ENCODE results near the gene WNT16.
"Not testable (repeated sequence)": the region's sequence is repeated elsewhere in the genome, so short reads cannot be mapped to it uniquely, and the experiment has no call there.

Gene WNT16

DNA sequence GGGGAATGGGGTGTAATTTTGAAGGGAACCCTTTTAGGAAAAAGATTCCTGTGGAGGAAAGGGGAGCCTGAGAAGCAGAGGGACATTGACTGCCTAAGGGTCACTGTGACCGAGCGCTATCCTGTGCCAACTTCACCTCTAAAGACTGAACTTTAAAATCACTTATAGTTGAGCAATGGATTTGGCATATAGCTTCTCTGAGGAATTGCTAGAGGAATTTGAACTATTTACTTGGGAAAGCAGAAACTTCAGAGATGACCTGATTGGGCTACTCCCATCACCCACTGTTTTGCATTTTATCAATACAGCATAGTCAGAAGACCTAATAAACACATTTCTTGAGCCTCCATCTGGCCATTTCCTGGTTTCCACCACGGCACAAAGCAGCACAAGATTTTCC, 23.7 kb upstream of the WNT16 start:
- FAIRE-seq (no peak), DNase-seq (ENCODE audit: insufficient read length, low spot score) (no peak)

DNA sequence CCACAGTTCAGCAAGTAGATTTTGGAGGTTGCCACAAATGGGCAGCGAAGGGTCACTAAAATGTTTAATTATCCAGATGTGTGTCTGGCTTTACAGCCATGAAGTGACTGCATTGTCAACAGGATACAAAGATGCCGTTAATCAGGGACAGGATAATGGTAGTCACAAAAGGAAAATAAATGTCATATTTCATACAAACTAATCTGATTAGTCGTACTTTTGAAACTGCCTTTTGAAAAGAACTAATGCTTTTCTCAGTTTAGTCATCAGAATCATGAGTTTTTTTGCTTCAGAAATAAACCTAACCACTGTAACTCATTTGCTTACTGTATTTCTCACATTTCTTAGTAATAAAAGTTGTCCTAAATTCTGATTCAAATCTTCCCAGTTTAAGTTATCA, 22.2 kb upstream of the WNT16 start:
- no peak for FAIRE-seq
- no peak for DNase-seq (ENCODE audit: insufficient read length, low spot score)

DNA sequence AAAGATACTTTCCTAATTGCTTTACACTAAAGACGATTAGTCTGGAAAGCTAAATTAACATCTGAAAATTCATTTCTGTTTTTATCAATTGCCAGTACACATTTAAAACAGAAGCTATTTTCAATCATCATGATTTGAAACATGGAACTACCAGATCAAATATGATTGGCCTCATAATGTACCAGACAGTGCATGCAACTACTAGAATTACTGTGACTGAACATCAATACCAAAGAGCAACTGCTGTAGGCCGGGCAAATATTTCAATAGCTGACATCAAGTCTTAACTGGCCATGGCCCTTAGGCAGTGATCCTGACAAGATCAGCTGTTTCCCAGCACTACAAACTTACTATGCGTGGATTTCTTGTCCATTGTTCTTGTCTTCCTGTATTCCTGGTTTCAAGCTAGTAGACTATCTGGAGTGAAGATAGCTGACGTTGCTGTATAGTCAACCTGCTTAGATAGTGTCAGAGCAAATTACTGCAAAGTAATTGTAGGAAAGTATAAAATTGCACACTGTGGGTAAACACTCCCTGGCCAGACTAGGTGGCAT, 21.7 kb upstream of the WNT16 start:
- no peak for FAIRE-seq

DNA sequence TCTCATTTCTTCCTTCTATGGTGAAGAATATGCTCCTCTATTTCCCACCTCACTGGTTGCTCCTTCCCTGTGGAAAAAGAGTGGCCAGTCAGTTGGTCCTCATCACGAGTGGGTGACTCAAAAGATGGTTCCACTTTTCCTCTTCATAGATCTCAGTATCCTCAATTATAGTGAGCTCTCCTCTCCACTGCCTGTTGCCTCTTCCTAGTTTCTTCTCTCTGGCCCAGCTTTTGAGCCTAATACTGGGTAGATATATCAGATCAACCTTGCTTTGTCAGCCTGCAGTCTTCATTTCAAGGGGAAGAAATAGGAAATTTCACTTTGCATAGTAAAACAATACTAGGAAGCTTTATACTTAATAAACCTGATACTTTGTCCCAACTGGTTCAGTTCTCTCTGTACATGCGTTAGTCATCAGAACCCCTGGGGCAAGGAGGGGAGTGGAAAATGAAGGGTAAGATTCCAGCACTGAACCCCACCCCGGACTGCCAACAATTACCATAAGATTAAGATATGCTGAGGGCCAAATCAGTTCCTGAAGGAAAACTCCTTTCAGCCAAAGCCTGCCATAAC, 15.5 kb upstream of the WNT16 start:
- DNase-seq (ENCODE audit: insufficient read length, low spot score) (no peak), FAIRE-seq (no peak)

More for the DNA sequence above, 21.7 kb upstream of the WNT16 start:
- DNase-seq (ENCODE audit: insufficient read length, low spot score), result no peak

DNA sequence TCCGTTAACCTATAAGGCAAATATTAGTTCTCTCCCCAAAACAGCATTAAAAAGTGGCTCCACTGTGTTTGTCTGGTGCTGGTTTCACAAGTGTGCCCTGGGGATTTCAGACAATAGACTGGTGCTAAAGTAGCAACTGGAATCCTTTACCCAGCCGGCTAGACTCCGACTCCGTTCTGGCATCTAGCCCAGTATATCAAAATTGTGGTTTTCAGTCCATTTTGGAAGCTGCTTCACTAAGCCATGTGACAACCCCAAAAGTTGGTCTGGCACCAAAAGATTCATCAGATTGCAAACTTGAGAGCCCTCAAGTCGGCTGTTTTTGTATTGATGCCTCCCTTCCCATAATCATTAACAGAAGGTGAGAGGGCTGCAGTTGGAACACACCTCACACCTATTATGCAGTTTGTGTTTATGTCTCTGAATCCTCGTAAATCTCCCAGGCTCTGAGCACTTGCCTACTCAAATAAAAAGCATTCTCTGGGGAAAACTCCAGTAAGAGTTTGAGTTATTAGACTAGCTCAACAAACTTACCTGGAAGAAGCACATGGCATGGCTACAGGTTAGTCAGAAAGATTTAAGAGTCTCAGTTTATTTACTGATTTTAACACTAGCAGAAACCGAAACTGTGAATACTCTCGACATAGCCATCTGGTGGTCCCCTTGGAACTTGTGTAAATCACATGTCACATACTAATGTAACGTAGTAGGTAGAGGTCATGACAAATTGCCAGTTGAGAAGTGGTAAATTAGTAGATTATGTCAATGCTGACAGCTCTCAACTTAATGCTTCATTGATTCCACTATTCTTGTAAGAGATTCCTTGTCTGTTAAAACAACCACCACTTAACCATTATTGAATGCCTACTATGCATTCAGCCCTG, 14.8 kb upstream of the WNT16 start:
- FAIRE-seq, result no peak
- DNase-seq (ENCODE audit: insufficient read length, low spot score), result no peak

DNA sequence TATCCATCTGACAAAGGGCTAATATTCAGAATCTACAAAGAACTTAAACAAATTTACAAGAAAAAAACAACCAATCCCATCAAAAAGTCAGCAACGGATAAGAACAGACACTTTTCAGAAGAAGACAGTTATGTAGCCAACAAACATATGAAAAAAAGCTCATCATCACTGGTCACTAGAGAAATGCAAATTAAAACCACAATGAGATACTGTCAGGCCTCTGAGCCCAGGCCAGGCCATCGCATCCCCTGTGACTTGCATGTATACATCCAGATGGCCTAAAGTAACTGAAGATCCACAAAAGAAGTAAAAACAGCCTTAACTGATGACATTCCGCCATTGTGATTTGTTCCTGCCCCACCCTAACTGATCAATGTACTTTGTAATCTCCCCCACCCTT, 13.6 kb upstream of the WNT16 start:
- DNase-seq (ENCODE audit: insufficient read length, low spot score); FAIRE-seq: not testable (repeated sequence)

DNA sequence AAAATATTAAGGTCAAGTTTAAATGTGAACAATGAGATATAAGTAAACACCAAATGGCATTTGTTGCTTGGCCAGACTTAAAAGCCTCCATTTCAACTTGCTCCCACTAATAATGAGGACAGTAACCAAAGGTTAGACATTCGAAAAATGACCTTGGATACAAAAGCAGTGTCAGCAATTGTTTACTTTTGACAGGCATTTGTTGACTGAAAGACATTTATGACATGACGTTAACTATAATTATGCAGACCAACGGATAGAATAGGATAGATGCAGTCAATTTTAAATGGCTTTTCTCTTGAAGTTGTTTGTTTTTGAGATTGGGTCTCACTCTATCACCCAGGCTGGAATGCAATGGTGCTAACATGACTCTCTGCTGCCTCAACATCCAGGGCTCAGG, 6.3 kb upstream of the WNT16 start:
- DNase-seq (ENCODE audit: insufficient read length, low spot score) (no peak), FAIRE-seq (no peak)

DNA sequence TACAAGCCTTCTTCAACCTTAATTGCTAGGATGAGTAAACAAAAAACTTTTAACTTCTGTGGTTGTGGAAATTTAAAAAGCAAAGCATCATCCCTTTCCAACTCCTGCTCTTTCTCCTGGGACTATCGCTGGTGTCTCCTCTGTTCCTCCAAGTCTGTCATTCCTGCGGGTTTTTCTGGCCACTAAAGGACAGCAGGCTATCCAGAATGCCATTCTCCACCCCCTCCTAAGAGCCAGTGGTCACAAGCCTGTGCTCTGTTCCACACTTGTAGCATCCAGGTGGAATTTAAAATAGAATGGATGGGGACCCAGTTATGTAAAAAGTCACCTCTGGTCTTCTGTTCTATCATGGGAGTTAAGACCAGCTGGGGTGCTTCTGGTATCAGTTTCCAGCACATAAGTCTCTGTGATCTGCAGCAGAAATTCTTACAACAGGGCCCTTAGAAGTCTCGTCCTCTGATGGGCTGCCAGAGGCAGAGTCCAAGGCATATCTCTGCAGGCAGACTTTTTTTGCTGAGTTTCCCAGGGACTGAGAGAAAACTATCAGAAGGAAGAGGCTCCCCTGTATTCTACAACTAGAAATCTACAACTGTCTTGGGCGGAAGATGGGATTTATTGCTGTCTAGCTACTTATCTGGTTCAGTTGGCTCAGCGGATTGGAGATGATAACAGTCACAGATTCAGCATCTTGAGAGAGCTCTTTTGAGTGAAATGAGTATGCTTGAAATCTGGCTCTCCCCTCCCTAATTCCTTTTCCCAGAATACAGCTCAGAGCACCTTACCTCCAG, 5.1 kb upstream of the WNT16 start:
- FAIRE-seq (no peak), DNase-seq (ENCODE audit: insufficient read length, low spot score) (no peak)

DNA sequence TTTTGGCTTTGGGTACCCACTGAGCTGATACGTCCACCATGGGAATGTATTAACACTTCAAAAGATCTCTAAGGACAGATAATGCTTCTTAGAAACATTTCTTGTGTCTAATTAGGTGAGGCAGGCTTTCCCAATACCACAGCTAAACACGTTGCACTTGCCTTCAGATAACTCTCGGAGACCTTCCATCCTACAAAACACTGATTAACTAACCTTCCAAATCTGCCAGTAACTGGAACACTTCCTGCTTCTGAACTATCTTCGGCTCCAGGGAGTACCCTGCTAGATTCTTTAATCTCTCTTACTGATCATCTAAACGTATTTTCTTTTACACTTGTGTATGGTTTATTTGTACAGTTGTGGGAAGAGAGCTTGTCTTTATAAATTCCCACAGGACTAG, 1.1 kb upstream of the WNT16 start:
- FAIRE-seq (no peak), DNase-seq (ENCODE audit: insufficient read length, low spot score) (no peak)

DNA sequence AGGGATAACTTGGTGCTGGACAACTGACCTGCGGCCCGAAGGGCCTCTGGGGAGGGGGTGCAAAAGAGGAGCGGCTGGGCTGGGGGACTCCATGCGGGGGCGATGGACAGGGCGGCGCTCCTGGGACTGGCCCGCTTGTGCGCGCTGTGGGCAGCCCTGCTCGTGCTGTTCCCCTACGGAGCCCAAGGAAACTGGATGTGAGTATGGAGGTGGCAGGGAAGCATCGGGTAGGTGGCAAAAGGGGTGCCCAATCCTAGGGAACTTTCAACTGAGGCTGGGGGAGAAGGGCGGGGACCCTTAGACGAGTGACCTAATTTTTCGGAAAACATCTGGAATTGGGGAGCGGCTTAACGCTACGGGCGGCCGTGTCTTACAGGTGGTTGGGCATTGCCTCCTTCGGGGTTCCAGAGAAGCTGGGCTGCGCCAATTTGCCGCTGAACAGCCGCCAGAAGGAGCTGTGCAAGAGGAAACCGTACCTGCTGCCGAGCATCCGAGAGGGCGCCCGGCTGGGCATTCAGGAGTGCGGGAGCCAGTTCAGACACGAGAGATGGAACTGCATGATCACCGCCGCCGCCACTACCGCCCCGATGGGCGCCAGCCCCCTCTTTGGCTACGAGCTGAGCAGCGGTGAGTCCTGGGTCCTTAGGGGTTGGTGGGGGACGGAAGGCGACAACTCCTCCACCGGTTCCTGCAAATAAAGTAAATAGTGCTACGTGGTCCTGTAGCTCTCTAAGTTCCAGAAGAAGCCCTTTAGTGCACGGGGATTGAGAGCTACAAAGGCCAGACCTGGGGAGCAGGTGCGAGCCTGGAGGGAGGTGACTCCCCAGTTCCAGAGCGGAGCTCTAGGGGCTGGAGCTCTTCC, 622 bp downstream of the WNT16 start:
- no peak for DNase-seq (ENCODE audit: insufficient read length, low spot score)

DNA sequence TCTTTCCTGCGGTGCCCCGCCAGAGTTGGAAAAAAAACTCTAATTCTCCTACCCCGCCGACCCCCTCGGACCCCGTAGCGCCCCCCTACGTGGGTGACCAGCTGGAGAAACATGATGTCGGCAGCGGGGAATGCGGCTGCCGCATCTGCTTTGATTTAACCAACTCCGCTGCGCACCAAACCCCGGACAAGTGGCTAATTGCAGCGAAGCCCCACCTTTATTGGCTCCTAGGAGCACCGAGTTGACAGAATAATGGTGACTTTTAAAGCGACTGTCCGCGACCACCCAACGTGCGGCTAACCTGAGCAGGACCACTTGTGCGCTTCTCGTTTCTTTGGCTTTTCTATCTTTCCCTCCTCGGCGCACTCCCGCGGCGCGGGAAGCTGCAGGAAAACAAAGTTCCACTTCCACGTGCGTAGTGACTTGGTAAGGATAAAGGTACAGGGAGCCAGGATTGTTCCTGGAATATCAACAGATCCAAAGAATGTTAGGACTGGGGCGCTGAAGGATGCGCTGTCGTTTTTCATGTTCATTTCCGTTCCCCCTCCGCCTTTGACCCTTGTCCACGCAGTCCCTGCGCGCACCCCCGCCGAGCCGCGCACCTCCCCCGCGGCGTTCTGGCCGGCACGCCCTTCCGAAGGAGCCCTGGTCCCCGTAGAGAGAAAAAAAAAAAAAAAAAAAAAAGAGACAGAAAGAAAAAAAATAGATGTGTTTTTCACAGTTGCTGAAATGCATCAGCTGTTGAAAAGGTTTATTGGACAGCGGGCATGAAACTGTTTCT, 1.4 kb downstream of the WNT16 start:
- FAIRE-seq, result no peak

More for the DNA sequence above, 622 bp downstream of the WNT16 start:
- FAIRE-seq, result no peak

DNA sequence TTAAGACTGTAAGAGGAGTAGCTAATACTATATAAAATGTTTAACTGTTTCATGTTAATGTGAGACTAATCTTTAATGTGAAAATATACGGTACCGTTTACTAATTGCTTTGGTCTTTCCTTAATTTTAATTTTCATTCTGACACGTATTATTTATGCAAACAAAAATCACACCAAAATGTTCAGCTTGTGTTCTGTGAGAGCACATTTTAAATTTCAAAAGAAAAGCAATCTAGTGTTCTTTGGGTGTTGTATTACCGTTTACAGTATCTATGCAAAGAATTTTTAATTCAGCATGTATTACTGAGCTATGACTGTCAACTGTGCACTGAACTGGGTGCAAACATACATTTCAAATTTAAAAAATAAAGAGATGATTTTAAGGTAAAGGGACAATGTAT, 2.2 kb downstream of the WNT16 start:
- DNase-seq (ENCODE audit: insufficient read length, low spot score), result no peak
- no peak for FAIRE-seq

More for the DNA sequence above, 1.4 kb downstream of the WNT16 start:
- DNase-seq (ENCODE audit: insufficient read length, low spot score), result no peak

DNA sequence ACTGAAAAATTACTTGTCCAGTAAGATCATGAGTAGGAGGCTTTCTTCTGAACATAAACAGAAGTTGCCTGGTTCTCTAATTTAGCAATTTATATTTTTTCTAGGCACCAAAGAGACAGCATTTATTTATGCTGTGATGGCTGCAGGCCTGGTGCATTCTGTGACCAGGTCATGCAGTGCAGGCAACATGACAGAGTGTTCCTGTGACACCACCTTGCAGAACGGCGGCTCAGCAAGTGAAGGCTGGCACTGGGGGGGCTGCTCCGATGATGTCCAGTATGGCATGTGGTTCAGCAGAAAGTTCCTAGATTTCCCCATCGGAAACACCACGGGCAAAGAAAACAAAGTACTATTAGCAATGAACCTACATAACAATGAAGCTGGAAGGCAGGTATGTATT, 2.8 kb downstream of the WNT16 start:
- DNase-seq (ENCODE audit: insufficient read length, low spot score) (no peak), FAIRE-seq (no peak)

DNA sequence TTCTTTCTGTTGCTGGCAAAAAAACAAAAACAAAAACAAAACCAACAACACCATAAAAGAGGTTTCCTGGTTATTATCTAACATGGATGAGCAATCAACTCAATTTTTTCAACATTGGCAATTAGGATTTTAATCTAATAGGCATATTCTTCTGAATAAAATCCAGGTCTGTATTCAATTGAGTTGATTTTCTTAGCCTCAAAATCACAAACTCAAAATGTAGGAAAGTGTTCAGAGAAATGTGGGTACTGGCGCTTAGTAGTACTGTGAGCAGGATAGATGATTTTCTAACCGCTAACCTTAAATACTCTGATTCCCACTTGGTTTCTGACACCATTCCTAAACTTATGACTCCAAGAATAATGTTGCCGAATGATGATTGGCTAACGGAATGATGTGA, 5.6 kb downstream of the WNT16 start:
- no peak for FAIRE-seq
- DNase-seq (ENCODE audit: insufficient read length, low spot score), result no peak

DNA sequence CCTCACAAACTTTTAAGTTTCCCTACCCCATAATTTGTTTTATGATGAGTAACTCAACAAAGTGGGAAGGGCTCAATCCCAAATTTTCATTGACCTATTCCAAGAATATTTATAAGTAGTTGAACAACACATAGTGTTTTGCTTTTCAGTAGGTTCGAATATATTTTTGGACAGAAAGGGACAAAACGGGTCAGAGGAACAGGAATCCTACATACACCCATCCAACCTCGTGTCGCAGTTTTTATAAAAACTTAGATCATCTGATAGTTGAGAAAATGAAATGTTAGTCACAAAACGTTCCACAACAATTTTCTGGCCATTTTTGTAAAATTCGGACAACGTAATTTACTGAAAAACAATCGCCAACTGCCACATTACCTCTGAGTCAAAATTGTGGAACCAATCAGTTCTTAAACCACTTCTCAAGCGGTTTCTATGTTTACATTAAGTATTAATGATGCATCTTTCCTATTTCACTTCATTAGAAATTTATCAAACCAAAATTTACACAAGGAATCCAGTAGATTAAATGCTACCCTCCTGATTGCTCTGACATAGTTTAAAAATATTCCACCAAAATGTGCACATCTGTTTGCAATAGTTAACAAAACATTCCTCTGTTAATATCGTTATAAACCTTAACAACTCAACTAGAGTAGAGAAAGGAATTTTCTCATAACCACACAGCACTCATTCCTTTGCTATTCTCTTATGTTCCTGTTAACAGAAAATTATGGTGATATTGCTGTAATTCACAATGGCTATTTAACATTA, 6.3 kb downstream of the WNT16 start:
- FAIRE-seq (no peak), DNase-seq (ENCODE audit: insufficient read length, low spot score) (no peak)

DNA sequence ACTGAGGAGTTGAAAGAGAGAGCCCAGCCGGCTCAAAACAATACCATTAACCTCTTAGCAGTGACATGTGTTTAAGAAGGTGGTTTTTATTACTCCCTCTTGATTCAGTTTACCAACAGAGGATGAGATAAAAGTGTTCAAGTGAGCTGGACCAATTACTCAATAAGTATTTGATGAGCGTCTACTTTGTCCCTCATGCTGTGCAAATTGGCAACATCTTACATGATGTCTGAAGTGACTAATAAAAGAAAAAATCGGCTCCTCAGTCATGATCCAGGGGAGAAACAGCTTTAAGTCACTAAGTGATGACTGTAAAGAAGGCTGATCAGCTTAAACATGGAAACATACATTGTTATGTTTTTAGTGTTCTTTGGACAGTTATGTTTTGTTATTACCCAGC, 7.8 kb downstream of the WNT16 start:
- FAIRE-seq (no peak), DNase-seq (ENCODE audit: insufficient read length, low spot score) (no peak)

DNA sequence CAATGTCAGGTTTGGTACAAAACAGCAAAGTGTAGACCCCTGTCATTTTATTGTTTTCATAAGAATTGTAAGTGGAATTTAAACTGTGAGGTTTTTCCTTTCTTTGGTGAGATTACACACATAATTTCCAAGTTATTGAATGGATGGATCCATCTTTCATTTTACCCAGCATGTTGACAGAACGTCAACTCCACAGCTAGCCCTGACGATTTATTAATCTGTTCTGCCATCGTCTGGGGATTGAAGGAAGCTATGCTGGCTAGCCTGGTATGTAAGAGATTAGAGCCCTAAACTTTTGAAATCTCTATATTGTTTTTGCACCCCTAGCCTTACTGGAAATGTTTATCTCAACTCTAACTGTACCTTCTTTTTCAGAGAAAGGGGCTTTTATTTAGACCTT, 8.6 kb downstream of the WNT16 start:
- no peak for FAIRE-seq

DNA sequence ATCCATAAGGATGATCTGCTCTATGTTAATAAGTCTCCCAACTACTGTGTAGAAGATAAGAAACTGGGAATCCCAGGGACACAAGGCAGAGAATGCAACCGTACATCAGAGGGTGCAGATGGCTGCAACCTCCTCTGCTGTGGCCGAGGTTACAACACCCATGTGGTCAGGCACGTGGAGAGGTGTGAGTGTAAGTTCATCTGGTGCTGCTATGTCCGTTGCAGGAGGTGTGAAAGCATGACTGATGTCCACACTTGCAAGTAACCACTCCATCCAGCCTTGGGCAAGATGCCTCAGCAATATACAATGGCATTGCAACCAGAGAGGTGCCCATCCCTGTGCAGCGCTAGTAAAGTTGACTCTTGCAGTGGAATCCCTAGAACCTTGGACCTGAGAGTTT, 10.3 kb downstream of the WNT16 start:
- FAIRE-seq, result no peak

More for the DNA sequence above, 8.6 kb downstream of the WNT16 start:
- no peak for DNase-seq (ENCODE audit: insufficient read length, low spot score)

DNA sequence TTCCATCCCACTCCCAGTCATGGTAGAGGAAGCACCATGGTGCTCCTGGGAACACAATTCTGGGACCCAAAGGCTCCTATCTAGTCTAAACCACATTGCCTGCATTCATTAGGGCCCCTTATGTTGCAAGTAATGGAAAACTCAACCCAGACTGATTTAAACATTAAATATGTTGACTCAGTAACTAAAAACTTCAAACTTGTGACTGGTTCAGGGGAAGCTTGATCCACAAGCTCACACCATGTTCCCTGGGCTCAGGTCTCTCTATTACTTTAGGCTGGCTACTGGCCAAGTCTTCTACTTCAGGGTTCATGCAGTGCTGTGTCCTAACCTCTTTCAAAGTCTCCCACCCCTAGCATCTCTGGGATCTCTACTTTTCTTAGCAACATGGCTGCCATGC, 13.1 kb downstream of the WNT16 start:
- DNase-seq (ENCODE audit: insufficient read length, low spot score), result no peak
- FAIRE-seq, result no peak

More for the DNA sequence above, 10.3 kb downstream of the WNT16 start:
- DNase-seq (ENCODE audit: insufficient read length, low spot score), result no peak

All from HTR-8/SVneo (cell line).